A673 (cell line): ENCODE data around the gene CKM. TPM values are rescaled to one million over a fixed set of nuclear protein-coding genes. Genes with fewer than 3 reads are reported as not detected.

Source experiments
- BruUV-seq: library from RNA; stranded (reverse); fragments of 400-500 nt; replicated peaks from 2 replicates; lab custom pipeline; 2021; lab: Mats Ljungman, UMichigan
- CTCF ChIA-PET: fragments of 300-600 bp; sonication (Branson Sonifier 250); formaldehyde crosslinking; loops from one replicate; lab custom pipeline; 2022; ENCODE audit warnings: antibody characterized with exemption; lab: Charles Lee
- POLR2A ChIA-PET: fragments of 300-600 bp; sonication (Branson Sonifier 250); formaldehyde crosslinking; loops from one replicate; lab custom pipeline; 2022; ENCODE audit warnings: antibody characterized with exemption; ENCODE audit not compliant: low non-redundant PET; lab: Charles Lee
- DNase-seq: peaks from one replicate; pipeline ENCODE4 v3.0.0-alpha.2; 2015; ENCODE audit warnings: low spot score
- H3K27ac ChIP-seq: fragments of 200-600 bp; sonication (generic); 2 replicates; pipeline ENCODE4 v1.5.1; 2016; ENCODE audit warnings: mixed run types, low read depth, mild to moderate bottlenecking, mixed read lengths, antibody characterized with exemption, low read length; ENCODE audit not compliant: poor library complexity, severe bottlenecking
- H3K27me3 ChIP-seq: fragments of 200-600 bp; sonication (generic); replicated peaks from 2 replicates; pipeline ENCODE4 v1.6.1; 2017; ENCODE audit warnings: mixed run types, low read depth, mild to moderate bottlenecking, mixed read lengths, antibody characterized with exemption, low read length; ENCODE audit not compliant: insufficient read depth, poor library complexity
- H3K36me3 ChIP-seq: fragments of 200-600 bp; sonication (generic); 2 replicates; pipeline ENCODE4 v1.6.1; 2016; ENCODE audit warnings: mixed run types, mild to moderate bottlenecking, mixed read lengths, antibody characterized with exemption, low read length; ENCODE audit not compliant: insufficient read depth, poor library complexity, severe bottlenecking
- H3K4me1 ChIP-seq: fragments of 200-600 bp; sonication (generic); 2 replicates; pipeline ENCODE4 v1.6.1; 2017; ENCODE audit warnings: mixed run types, mild to moderate bottlenecking, mixed read lengths, antibody characterized with exemption, low read length; ENCODE audit not compliant: insufficient read depth, poor library complexity, severe bottlenecking
- H3K4me3 ChIP-seq: fragments of 200-600 bp; sonication (generic); 2 replicates; pipeline ENCODE4 v1.5.1; 2016; ENCODE audit warnings: low read depth, mixed run types, mild to moderate bottlenecking, mixed read lengths, low read length; ENCODE audit not compliant: poor library complexity, severe bottlenecking
- H3K9me3 ChIP-seq: fragments of 200-600 bp; sonication (generic); 2 replicates; pipeline ENCODE4 v1.6.1; 2016; ENCODE audit warnings: mixed run types, low read depth, mild to moderate bottlenecking, mixed read lengths, antibody characterized with exemption, low read length; ENCODE audit not compliant: poor library complexity, severe bottlenecking
- CTCF ChIP-seq: fragments of 300-800, 200-600 bp; sonication (generic); conservative IDR thresholded peaks from 2 replicates; pipeline ENCODE4 v1.5.1; 2017; ENCODE audit warnings: low read depth, mild to moderate bottlenecking, antibody characterized with exemption, low read length, moderate library complexity, mixed read lengths
- EZH2 ChIP-seq: fragments of 200-600 bp; sonication (generic); IDR thresholded peaks from 2 replicates; pipeline ENCODE4 v1.6.1; 2017; ENCODE audit warnings: borderline replicate concordance, low read depth, mild to moderate bottlenecking, mixed read lengths, antibody characterized with exemption, low read length; ENCODE audit not compliant: poor library complexity, severe bottlenecking
- intact Hi-C: fragments of 100-400 bp; cut with micrococcal nuclease; formaldehyde crosslinking; loops from one replicate; pipeline ENCODE4 v1.10.0; 2022; ENCODE audit not compliant: unreplicated experiment
- total RNA-seq: library from RNA; stranded (reverse); gene quantifications from 2 replicates; pipeline ENCODE4 v1.2.3, GENCODE V29; 2021

Gene CKM
- total RNA-seq, 1 experiment from 2014 or later: not detected

GRCh38 chr19:45350477-45351058 lies 27.9 kb upstream of the CKM start:
- Histone ChIP-seq H3K27me3 (no peaks in the 10 kb centered on the region), H3K36me3 (peaks cover 24% of the 10 kb centered on the region), H3K27ac (no peak overlapping the region), H3K4me1 (no peaks in the 10 kb centered on the region), H3K9me3 (no peaks in the 10 kb centered on the region), H3K4me3 (no peak overlapping the region)
- CTCF ChIA-PET: no interaction called here
- POLR2A ChIA-PET: no interaction called here
- DNase-seq: no peak
- TF ChIP-seq CTCF: no peak
- TF ChIP-seq EZH2: no peak
- no TSS peak for BruUV-seq
- intact Hi-C loops: no loop called here

DNA sequence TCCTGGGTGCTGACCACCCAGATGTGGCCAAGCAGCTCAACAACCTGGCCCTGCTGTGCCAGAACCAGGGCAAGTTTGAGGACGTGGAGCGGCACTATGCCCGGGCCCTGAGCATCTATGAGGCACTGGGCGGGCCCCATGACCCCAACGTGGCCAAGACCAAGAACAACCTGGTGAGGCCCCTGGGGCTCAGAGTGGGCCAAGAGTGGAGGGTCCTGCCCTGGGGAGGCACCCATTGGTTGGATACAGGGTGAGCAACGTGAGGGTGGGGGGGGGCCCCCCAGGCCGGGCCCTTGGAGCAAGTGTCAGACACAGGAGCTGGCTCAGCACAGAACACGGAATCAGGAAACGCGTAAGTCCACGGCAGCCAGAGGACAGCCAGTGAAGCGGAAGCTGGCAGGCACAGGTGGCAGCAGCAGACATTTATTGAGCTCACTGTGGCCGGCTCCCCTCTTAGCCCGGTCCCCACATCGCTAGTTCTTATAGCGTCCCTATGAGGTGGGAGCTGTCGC lies 26.8 kb upstream of the CKM start:
- POLR2A ChIA-PET: no interaction called here
- no peak for TF ChIP-seq CTCF
- no peak for TF ChIP-seq EZH2
- BruUV-seq: no TSS peak
- H3K4me3 ChIP-seq: no peak overlapping the region
- CTCF ChIA-PET: no interaction called here
- no peak overlapping the region for H3K27ac ChIP-seq
- DNase-seq: no peak
- H3K27me3 ChIP-seq: no peaks in the 10 kb centered on the region
- H3K36me3 ChIP-seq: peaks cover 20% of the 10 kb centered on the region
- intact Hi-C loops: no loop called here
- H3K9me3 ChIP-seq: no peaks in the 10 kb centered on the region
- H3K4me1 ChIP-seq: no peaks in the 10 kb centered on the region

- Histone ChIP-seq H3K9me3 (no peaks in the 10 kb centered on the region), H3K27ac (no peak overlapping the region), H3K4me3 (no peak overlapping the region), H3K4me1 (no peaks in the 10 kb centered on the region), H3K36me3 (peaks cover 16% of the 10 kb centered on the region), H3K27me3 (no peaks in the 10 kb centered on the region)
- POLR2A ChIA-PET: no interaction called here
- intact Hi-C loops: no loop called here
- no peak for DNase-seq
- BruUV-seq: no TSS peak
- CTCF ChIA-PET: no interaction called here
- TF ChIP-seq EZH2: no peak
- TF ChIP-seq CTCF: no peak
Observed at GRCh38 chr19:45349126-45349415, 26.4 kb upstream of the CKM start.
